ENCODE measurements around the gene LYPD1. TPM values are rescaled to one million over a fixed set of nuclear protein-coding genes. Genes with fewer than 3 reads are reported as not detected.
A peak's percentile ranks its signal among the peaks of the same experiment; 100 is the strongest.

Gene LYPD1
- total and polyA plus RNA-seq, 9 of the 15 experiments (the other 6 are each of a cell fraction or from before 2014, with no cell fraction given), result not detected

DNA sequence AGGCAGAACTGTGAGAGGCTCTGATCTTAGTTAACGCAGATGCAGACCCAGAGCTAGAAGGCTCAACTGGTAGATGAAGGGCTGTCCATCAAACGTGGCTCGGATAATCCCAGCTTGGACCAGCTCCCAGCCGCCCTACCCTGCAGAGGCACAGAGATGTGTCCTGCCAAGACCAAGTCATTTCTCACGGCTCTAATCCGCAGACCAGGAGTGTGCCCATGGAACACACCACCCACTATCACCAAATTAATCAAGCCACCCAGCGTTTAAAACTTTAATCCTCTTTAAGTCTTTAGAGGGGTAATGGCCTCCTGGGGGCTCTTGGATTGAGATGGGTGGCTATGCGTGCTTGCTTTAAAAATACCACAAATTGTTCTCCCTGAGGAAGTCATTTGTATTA lies 17.5 kb downstream of the LYPD1 start (continued):
- TF ChIP-seq HDAC2 (IDR thresholded peaks at IDR 0.05) (no peak), RBFOX2 (IDR thresholded peaks at IDR 0.05; ENCODE audit: low read depth, low read length) (no peak), ELF1 (tag; IDR thresholded peaks at IDR 0.05) (no peak)

DNA sequence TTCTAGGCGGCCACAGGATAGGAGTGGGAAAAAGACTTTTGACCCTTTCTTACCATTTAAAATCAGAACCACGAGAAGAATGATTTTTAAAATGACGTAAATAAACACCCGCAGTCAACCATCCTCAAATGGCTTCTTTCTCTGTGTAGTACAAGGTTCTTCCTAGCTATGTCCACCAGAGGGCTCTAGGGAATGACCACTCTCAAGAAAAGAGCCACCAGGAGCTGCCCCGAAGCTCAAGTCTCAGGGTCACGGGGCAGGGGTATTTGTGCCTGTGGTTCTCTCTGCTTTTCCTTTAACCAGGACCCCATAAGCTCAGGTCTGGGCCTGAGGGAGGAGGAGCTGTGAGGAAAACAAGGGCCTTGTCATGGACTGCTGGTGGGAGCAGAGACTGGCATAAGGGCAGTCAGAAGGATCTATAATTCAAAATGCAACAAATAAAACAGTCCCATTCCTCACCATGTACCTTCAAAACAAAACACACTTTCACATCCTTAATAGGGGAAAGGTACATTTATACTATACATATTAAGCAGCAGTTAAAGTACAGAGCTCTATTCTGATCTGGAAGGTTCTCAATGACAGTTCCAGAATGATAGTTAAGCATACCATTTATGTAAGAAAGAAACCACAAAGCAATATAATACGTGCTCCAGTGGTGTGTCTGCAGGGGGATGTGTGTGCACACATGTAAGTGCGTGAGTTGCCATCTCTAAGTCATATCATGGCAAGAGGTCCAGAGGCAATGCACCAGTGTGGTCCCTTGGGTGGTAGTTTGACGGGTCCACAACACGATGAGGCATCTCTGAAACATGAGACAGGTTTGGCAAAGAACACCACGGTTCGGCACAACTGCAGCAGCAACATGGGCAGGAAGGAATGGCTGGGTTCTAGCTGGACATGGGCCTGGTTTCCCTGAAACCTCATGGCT lies 18.6 kb downstream of the LYPD1 start:
- Histone ChIP-seq H3K27ac (ENCODE audit: extremely low read depth, low read depth, low read length) (no peak overlapping the region), H3K9ac (ENCODE audit: insufficient read depth in 1 of 2, low read depth in 2 of 2, low read length in 2 of 2) (no peak overlapping the region), H3K36me3 (ENCODE audit: control insufficient read depth, insufficient read depth, low read length) (no peaks in the 10 kb centered on the region), H3K4me1 (replicated peaks in 1 of 2; ENCODE audit: control insufficient read depth in 2 of 2, insufficient read depth in 2 of 2, low read length in 2 of 2) (no peaks in the 10 kb centered on the region), H3K4me3 (no peak overlapping the region), H3K4me2 (ENCODE audit: insufficient read depth, low read length) (no peak overlapping the region), H3K9me3 (replicated peaks; ENCODE audit: control insufficient read depth, insufficient read depth, low read depth, low read length) (no peaks in the 10 kb centered on the region), H2AFZ (ENCODE audit: low read depth, low read length) (no peak overlapping the region), H4K20me1 (replicated peaks; ENCODE audit: control insufficient read depth, insufficient read depth, low read length) (no peaks in the 10 kb centered on the region), H3K79me2 (ENCODE audit: control insufficient read depth, insufficient read depth, low read length) (no peaks in the 10 kb centered on the region), H3K27me3 (ENCODE audit: control insufficient read depth in 2 of 2, insufficient read depth in 2 of 2, low read length in 2 of 2) (peaks cover 0 to 3% of the 10 kb centered on the region in 2 experiments; a peak in 1 of 5 replicates), H3K9me1 (ENCODE audit: control insufficient read depth, insufficient read depth, low read length) (no peaks in the 10 kb centered on the region)
- 2% methylated on average over 12 of the region's 12 CpGs for WGBS (ENCODE audit: insufficient coverage, low coverage, missing lambda C conversion rate)
- ATAC-seq (peak; percentile 78), DNase-seq (ENCODE audit: extremely low read depth in 1 of 4, low spot score in 3 of 4) (peak; percentile 11 to 31 (median 22)), FAIRE-seq (no peak)
- in situ Hi-C loops (cut with MboI) (no loop called here), intact Hi-C loops (cut with micrococcal nuclease) (no loop called here)
- POLR2A ChIA-PET, result interaction anchor here (0.7 to 0.8 kb wide), 2 partner anchors 9 to 13 kb away, joined by 4 read pairs; no protein-coding TSS in a partner anchor
- TF ChIP-seq MCM7 (IDR thresholded peaks at IDR 0.05), result no peak
- TF ChIP-seq, protein P1, sequence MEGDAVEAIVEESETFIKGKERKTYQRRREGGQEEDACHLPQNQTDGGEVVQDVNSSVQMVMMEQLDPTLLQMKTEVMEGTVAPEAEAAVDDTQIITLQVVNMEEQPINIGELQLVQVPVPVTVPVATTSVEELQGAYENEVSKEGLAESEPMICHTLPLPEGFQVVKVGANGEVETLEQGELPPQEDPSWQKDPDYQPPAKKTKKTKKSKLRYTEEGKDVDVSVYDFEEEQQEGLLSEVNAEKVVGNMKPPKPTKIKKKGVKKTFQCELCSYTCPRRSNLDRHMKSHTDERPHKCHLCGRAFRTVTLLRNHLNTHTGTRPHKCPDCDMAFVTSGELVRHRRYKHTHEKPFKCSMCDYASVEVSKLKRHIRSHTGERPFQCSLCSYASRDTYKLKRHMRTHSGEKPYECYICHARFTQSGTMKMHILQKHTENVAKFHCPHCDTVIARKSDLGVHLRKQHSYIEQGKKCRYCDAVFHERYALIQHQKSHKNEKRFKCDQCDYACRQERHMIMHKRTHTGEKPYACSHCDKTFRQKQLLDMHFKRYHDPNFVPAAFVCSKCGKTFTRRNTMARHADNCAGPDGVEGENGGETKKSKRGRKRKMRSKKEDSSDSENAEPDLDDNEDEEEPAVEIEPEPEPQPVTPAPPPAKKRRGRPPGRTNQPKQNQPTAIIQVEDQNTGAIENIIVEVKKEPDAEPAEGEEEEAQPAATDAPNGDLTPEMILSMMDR (IDR thresholded peaks at IDR 0.05 in 2 of 3, conservative IDR thresholded peaks at IDR 0.05 in 1 of 3; ENCODE audit: insufficient read depth in 2 of 3, low read depth in 1 of 3, low read length in 3 of 3), result peak in 2 of 3 experiments; percentile 29 to 33; a peak in 2 of 6 replicates
- TF ChIP-seq, protein P2, sequence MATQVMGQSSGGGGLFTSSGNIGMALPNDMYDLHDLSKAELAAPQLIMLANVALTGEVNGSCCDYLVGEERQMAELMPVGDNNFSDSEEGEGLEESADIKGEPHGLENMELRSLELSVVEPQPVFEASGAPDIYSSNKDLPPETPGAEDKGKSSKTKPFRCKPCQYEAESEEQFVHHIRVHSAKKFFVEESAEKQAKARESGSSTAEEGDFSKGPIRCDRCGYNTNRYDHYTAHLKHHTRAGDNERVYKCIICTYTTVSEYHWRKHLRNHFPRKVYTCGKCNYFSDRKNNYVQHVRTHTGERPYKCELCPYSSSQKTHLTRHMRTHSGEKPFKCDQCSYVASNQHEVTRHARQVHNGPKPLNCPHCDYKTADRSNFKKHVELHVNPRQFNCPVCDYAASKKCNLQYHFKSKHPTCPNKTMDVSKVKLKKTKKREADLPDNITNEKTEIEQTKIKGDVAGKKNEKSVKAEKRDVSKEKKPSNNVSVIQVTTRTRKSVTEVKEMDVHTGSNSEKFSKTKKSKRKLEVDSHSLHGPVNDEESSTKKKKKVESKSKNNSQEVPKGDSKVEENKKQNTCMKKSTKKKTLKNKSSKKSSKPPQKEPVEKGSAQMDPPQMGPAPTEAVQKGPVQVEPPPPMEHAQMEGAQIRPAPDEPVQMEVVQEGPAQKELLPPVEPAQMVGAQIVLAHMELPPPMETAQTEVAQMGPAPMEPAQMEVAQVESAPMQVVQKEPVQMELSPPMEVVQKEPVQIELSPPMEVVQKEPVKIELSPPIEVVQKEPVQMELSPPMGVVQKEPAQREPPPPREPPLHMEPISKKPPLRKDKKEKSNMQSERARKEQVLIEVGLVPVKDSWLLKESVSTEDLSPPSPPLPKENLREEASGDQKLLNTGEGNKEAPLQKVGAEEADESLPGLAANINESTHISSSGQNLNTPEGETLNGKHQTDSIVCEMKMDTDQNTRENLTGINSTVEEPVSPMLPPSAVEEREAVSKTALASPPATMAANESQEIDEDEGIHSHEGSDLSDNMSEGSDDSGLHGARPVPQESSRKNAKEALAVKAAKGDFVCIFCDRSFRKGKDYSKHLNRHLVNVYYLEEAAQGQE (IDR thresholded peaks at IDR 0.05; ENCODE audit: borderline replicate concordance), result peak; percentile 4; the same call in 1 of the 2 replicates
- TF ChIP-seq, protein P2 (CRISPR knock-in tag; IDR thresholded peaks at IDR 0.05; ENCODE audit: low read depth), result no peak
- BruUV-seq (replicated peaks), result no TSS peak
- CTCF ChIA-PET (ENCODE audit: low intra/inter-chr PET ratio), result no interaction called here
